Naive B cell (primary cell): ENCODE measurements around the gene FGF19. TPM values are rescaled to one million over a fixed set of nuclear protein-coding genes. Genes with fewer than 3 reads are reported as not detected.

Source experiments
- ATAC-seq, 2 donors: fragments of 150-1000 bp; cut with Tn5 transposase; 2 replicates each; pipeline ENCODE4 v1.10.0; 2021; ENCODE audit warnings: low read depth in 2 of 2, mild to moderate bottlenecking in 2 of 2, moderate library complexity in 2 of 2
- DNase-seq: peaks from one replicate; pipeline ENCODE4 v3.0.0; 2022
- H3K27ac Mint-ChIP-seq, 6 donors: one replicate each; pipeline ENCODE4 v1.8.0; 2020 to 2022; ENCODE audit warnings: mild to moderate bottlenecking in 6 of 6, mixed read lengths in 6 of 6, moderate library complexity in 5 of 6, inconsistent platforms in 2 of 6
- H3K27me3 Mint-ChIP-seq, 3 donors: one replicate each; pipeline ENCODE4 v1.8.0; 2021 to 2022; ENCODE audit warnings: mixed read lengths in 3 of 3, mild to moderate bottlenecking in 1 of 3
- H3K36me3 Mint-ChIP-seq, 2 donors: one replicate each; pipeline ENCODE4 v1.8.0; 2020 to 2022; ENCODE audit warnings: mixed read lengths in 2 of 2, inconsistent platforms in 1 of 2, mild to moderate bottlenecking in 1 of 2
- H3K4me1 Mint-ChIP-seq, 3 donors: one replicate each; pipeline ENCODE4 v1.8.0; 2020 to 2022; ENCODE audit warnings: mixed read lengths in 3 of 3, inconsistent platforms in 1 of 3, mild to moderate bottlenecking in 1 of 3, moderate library complexity in 1 of 3
- H3K4me3 Mint-ChIP-seq, 8 donors: one replicate each; pipeline ENCODE4 v1.8.0; 2020 to 2022; ENCODE audit warnings: mild to moderate bottlenecking in 8 of 8, mixed read lengths in 8 of 8, moderate library complexity in 8 of 8, inconsistent platforms in 2 of 8
- H3K9me3 Mint-ChIP-seq, 7 donors: one replicate each; pipeline ENCODE4 v1.8.0; 2020 to 2022; ENCODE audit warnings: mixed read lengths in 7 of 7, mild to moderate bottlenecking in 5 of 7, inconsistent platforms in 2 of 7, moderate library complexity in 1 of 7
- polyA plus RNA-seq, 6 donors: library from polyadenylated mRNA; unstranded; fragments of 300-500 nt; fragmentation: Illumina TruSeq; gene quantifications; one replicate each; pipeline ENCODE4 v1.2.3, GENCODE V29; 2021; ENCODE audit warnings: low read depth in 6 of 6

Gene FGF19
- polyA plus RNA-seq, 6 donors from 2014 or later = not detected

DNA sequence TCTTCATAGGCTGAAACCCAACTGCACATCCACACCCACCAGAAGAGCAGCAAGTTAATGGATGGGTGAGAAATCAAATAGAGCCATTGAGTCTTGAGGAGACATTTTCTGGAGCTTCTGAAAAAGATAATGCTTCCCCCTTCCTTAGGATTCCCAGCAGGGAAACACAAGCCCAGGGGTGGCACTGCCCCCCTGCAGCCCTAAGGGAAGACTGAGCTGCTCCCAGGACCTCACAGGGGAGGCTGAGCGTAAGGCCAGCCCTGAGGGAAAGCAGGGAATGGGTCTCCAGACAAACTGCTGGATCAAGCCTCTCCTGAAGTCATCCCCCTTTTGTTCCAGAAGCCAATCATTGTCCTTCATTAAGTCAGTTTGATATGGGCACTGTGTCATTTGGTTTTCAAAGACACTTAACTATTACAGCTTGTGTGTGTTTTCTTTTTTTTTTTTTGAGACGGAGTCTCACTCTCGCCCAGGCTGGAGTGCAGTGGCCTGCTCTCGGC is 43.8 kb downstream of the FGF19 start:
- Mint-ChIP-seq H3K4me1 (peaks cover 4 to 12% (median 4%) of the 10 kb centered on the region in 3 donors), H3K4me3 (no peak overlapping the region), H3K27me3 (no peaks in the 10 kb centered on the region), H3K27ac (peak overlapping the region in 1 of 6 donors; percentile 74), H3K36me3 (peaks cover 0 to 13% of the 10 kb centered on the region in 2 donors), H3K9me3 (no peaks in the 10 kb centered on the region)
- ATAC-seq (no peak), DNase-seq (no peak)

GRCh38 chr11:69659591-69659990 is 44.2 kb downstream of the FGF19 start:
- ATAC-seq = no peak
- DNase-seq = no peak
- peaks cover 0 to 9% (median 4%) of the 10 kb centered on the region in 3 donors for H3K4me1 Mint-ChIP-seq
- peaks cover 0 to 8% of the 10 kb centered on the region in 2 donors for H3K36me3 Mint-ChIP-seq
- H3K27ac Mint-ChIP-seq = no peak overlapping the region
- H3K4me3 Mint-ChIP-seq = no peak overlapping the region
- no peaks in the 10 kb centered on the region for H3K27me3 Mint-ChIP-seq
- H3K9me3 Mint-ChIP-seq = no peaks in the 10 kb centered on the region

- no peaks in the 10 kb centered on the region for H3K27me3 Mint-ChIP-seq
- H3K4me3 Mint-ChIP-seq = no peak overlapping the region
- peaks cover 0 to 6% (median 4%) of the 10 kb centered on the region in 3 donors for H3K4me1 Mint-ChIP-seq
- H3K36me3 Mint-ChIP-seq = peaks cover 0 to 4% of the 10 kb centered on the region in 2 donors
- H3K9me3 Mint-ChIP-seq = no peaks in the 10 kb centered on the region
- no peak for ATAC-seq
- DNase-seq = no peak
- no peak overlapping the region for H3K27ac Mint-ChIP-seq
Observed at GRCh38 chr11:69658626-69659450, 45.0 kb downstream of the FGF19 start.

GRCh38 chr11:69657911-69658625 is 45.8 kb downstream of the FGF19 start:
- H3K27ac Mint-ChIP-seq = no peak overlapping the region
- no peaks in the 10 kb centered on the region for H3K9me3 Mint-ChIP-seq
- H3K4me3 Mint-ChIP-seq = no peak overlapping the region
- DNase-seq = no peak
- ATAC-seq = no peak
- peaks cover 0 to 6% (median 4%) of the 10 kb centered on the region in 3 donors for H3K4me1 Mint-ChIP-seq
- H3K36me3 Mint-ChIP-seq = no peaks in the 10 kb centered on the region
- no peaks in the 10 kb centered on the region for H3K27me3 Mint-ChIP-seq

GRCh38 chr11:69657456-69657910 is 46.3 kb downstream of the FGF19 start:
- no peaks in the 10 kb centered on the region for H3K36me3 Mint-ChIP-seq
- peaks cover 0 to 6% (median 4%) of the 10 kb centered on the region in 3 donors for H3K4me1 Mint-ChIP-seq
- no peak overlapping the region for H3K4me3 Mint-ChIP-seq
- DNase-seq = no peak
- H3K27me3 Mint-ChIP-seq = no peaks in the 10 kb centered on the region
- H3K9me3 Mint-ChIP-seq = no peaks in the 10 kb centered on the region
- no peak for ATAC-seq
- peak overlapping the region in 1 of 6 donors; percentile 49 for H3K27ac Mint-ChIP-seq

DNA sequence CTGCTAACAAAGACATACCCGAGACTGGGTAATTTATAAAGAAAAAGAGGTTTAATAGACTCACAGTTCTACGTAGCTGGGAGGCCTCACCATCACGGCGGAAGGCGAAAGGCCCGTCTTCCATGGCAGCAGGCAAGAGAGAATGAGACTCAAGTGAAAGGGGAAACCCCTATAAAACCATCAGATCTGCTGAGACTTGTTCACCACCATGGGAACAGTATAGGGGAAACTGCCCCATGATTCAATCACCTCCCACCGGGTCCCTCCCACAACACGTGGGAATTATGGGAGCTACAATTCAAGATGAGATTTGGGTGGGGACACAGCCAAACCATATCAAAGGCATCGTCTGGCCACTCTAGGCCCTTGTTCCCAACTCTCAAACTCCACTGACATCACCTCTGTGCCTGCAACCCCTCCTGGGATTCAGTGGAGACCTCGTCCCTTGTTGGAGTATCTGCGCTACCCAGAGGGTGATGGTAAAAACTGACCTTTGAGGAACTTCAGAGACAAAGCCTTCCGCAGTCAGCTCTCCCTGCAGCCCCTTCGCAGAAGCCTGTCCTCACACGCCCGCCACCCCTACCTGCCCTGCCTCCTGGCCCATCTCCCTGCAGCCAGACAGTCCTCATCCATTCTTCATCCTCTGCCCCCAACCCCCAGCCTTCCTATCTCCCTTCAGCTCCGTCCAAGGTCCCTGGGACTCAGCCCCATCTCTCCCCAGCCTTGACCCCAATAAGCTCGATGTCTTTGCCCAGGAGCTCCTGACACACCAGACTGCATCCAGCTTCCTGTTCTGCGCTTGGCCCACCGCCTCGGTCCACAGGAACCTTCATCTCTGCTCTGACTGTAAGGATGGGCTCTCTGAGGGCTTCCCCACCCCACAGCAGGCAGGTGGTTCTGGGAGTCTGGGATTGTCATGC is 47.0 kb downstream of the FGF19 start:
- no peaks in the 10 kb centered on the region for H3K9me3 Mint-ChIP-seq
- no peak for DNase-seq
- H3K36me3 Mint-ChIP-seq = no peaks in the 10 kb centered on the region
- ATAC-seq = no peak
- H3K27me3 Mint-ChIP-seq = no peaks in the 10 kb centered on the region
- no peak overlapping the region for H3K4me3 Mint-ChIP-seq
- no peak overlapping the region for H3K27ac Mint-ChIP-seq
- H3K4me1 Mint-ChIP-seq = peaks cover 0 to 6% (median 4%) of the 10 kb centered on the region in 3 donors

DNA sequence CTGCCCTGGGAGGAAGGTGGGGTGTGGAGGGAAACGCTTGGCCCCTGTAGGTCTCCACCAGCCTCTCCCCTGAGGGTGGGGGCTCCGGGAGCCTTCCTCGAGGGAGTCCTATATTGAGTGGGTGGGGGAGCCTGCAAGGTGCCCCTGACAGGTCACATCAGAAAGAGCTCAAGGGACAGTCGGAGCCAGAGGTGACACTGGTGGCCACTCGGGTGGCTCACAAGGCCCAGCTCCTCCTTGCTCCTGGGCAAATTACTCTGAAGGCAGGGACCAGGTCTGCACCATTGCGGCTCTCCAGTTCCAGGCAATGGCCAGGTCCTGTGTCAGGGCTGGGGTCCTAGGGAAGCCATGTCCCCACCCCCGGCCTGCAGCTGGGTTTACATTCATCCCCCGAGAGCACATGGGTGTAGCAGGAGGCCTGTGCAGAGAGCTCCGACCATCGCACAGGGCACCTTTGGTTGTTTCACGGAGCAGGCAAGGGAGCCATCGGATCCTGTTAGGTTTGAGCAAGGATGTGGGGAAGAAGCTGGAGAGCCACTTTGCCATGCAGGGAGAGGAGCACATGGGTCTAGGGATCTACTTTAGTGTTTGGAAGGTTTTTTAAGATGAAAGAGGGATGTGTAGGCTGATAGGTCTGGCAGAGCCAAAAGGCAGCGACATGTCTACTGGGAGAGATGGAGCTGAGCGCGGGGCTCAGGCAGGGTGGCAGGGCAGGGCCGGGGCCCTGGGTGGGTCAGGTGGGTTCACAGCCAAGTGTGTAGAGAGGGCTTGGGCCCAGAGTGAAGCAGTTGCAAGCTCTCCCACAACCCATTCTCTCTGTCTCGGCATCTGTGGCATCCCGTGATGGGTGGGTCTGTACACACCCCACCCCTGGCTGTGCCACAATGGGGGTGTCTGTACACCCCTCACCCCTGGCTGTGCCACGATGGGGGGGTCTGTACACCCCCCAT is 48.1 kb downstream of the FGF19 start:
- no peak for DNase-seq
- H3K4me1 Mint-ChIP-seq = peaks cover 0 to 5% (median 4%) of the 10 kb centered on the region in 3 donors
- no peak for ATAC-seq
- H3K36me3 Mint-ChIP-seq = no peaks in the 10 kb centered on the region
- no peaks in the 10 kb centered on the region for H3K9me3 Mint-ChIP-seq
- H3K27me3 Mint-ChIP-seq = no peaks in the 10 kb centered on the region
- H3K27ac Mint-ChIP-seq = no peak overlapping the region
- H3K4me3 Mint-ChIP-seq = peak overlapping the region in 1 of 8 donors; percentile 7

GRCh38 chr11:69654660-69655478 is 49.0 kb downstream of the FGF19 start:
- Mint-ChIP-seq H3K36me3 (no peaks in the 10 kb centered on the region), H3K4me3 (no peak overlapping the region), H3K9me3 (no peaks in the 10 kb centered on the region), H3K27me3 (no peaks in the 10 kb centered on the region), H3K4me1 (peaks cover 0 to 4% (median 3%) of the 10 kb centered on the region in 3 donors), H3K27ac (peak overlapping the region in 1 of 6 donors; percentile 12)
- ATAC-seq (no peak), DNase-seq (no peak)

DNA sequence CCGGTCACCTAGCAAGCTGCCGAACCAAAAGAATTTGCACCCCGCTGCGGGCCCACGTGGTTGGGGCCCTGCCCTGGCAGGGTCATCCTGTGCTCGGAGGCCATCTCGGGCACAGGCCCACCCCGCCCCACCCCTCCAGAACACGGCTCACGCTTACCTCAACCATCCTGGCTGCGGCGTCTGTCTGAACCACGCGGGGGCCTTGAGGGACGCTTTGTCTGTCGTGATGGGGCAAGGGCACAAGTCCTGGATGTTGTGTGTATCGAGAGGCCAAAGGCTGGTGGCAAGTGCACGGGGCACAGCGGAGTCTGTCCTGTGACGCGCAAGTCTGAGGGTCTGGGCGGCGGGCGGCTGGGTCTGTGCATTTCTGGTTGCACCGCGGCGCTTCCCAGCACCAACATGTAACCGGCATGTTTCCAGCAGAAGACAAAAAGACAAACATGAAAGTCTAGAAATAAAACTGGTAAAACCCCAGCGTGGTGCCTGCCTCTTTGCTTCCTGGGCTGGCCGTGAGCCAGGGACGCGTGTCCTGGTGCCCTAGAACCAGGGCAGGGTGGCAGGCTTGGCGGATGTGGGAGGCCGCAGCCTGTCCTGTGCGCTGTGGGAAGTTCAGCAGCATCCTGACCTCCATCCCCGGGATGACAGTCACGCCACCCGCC is 49.7 kb downstream of the FGF19 start:
- no peaks in the 10 kb centered on the region for H3K36me3 Mint-ChIP-seq
- no peaks in the 10 kb centered on the region for H3K27me3 Mint-ChIP-seq
- no peak overlapping the region for H3K4me3 Mint-ChIP-seq
- H3K27ac Mint-ChIP-seq = no peak overlapping the region
- no peak for ATAC-seq
- DNase-seq = no peak
- H3K4me1 Mint-ChIP-seq = peaks cover 0 to 3% (median 0%) of the 10 kb centered on the region in 3 donors
- H3K9me3 Mint-ChIP-seq = no peaks in the 10 kb centered on the region

DNA sequence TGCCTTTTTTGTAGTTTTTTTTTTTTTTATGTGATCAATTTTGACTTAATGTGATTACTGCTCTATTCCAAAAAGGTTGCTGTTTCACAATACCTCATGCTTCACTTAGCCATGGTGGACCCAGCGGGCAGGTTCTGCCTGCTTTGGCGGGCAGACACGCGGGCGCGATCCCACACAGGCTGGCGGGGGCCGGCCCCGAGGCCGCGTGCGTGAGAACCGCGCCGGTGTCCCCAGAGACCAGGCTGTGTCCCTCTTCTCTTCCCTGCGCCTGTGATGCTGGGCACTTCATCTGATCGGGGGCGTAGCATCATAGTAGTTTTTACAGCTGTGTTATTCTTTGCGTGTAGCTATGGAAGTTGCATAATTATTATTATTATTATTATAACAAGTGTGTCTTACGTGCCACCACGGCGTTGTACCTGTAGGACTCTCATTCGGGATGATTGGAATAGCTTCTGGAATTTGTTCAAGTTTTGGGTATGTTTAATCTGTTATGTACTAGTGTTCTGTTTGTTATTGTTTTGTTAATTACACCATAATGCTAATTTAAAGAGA is 50.3 kb downstream of the FGF19 start:
- no peak overlapping the region for H3K27ac Mint-ChIP-seq
- ATAC-seq = no peak
- no peaks in the 10 kb centered on the region for H3K36me3 Mint-ChIP-seq
- DNase-seq = no peak
- H3K4me1 Mint-ChIP-seq = peaks cover 0 to 3% (median 0%) of the 10 kb centered on the region in 3 donors
- no peak overlapping the region for H3K4me3 Mint-ChIP-seq
- H3K27me3 Mint-ChIP-seq = no peaks in the 10 kb centered on the region
- no peaks in the 10 kb centered on the region for H3K9me3 Mint-ChIP-seq

- Mint-ChIP-seq H3K4me3 (no peak overlapping the region), H3K4me1 (peaks cover 3 to 4% (median 4%) of the 10 kb centered on the region in 3 donors), H3K9me3 (no peaks in the 10 kb centered on the region), H3K27me3 (no peaks in the 10 kb centered on the region), H3K27ac (no peak overlapping the region), H3K36me3 (no peaks in the 10 kb centered on the region)
- ATAC-seq = no peak
- DNase-seq = no peak
Observed at GRCh38 chr11:69652999-69653398, 50.8 kb downstream of the FGF19 start.
